Fibroblast of skin of right quadriceps (primary cell): Measurements from ENCODE around the gene ALKBH3.
A peak's percentile ranks its signal among the peaks of the same experiment; 100 is the strongest.

ENCODE experiments used
- DNase-seq: peaks from one replicate; pipeline ENCODE4 v3.0.0-alpha.2; 2013

ALKBH3 gene

GRCh38 chr11:43880640-43881159, at the start of gene ALKBH3:
ALKBH3 (plus strand) TSS chr11:43880831; CDS start chr11:43882653, 1,822 bp downstream.
- DNase-seq, result peak; percentile 95

- peak; percentile 100 for DNase-seq
These were observed 49.6 kb upstream of the ALKBH3 start for GRCh38 chr11:43830928-43831440.

DNA sequence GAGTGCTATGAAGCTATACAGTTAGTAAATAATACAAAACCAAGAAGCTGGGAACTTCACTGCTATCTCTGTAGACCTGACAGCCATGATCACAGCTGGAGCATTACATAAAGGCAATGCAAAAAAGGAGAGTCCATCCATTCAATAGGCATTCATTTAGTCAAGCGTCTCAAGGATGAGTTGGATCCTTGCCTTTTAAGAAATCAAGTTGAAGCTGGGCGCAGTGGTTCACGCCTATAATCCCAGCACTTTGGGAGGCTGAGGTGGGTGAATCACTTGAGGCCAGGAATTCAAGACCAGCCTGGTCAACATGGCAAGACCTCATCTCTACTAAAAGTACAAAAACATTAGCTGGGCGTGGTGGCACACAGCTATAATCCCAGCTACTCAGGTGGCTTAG, 48.1 kb upstream of the ALKBH3 start:
- DNase-seq, result no peak

DNA sequence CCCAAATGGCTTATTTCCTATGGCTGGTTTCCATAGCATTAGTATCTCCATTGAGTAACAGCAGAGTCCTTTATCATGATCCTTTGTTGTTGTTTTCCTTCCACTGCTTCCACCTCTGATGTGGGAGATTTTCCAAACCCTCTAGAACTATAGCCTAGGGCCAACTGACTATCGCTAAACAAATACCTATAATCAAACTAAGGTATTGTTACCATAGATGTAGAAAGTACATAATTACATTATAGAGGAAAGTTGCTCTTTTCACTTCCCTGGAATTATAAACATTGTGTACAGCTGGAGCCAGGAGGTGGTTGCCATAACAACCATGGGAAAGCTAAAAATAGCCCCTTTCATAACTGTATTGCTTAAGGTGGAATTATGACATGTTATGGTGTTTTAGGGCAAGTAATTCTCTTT, 47.0 kb upstream of the ALKBH3 start:
- peak; percentile 65 for DNase-seq

GRCh38 chr11:43834286-43834685, 46.3 kb upstream of the ALKBH3 start:
- no peak for DNase-seq

GRCh38 chr11:43835104-43835503, 45.5 kb upstream of the ALKBH3 start:
- no peak for DNase-seq

- no peak for DNase-seq
These were observed 42.8 kb upstream of the ALKBH3 start for GRCh38 chr11:43837879-43838278.

- no peak for DNase-seq
These were observed 38.6 kb upstream of the ALKBH3 start for GRCh38 chr11:43842021-43842420.

- DNase-seq, result no peak
These were observed 34.8 kb upstream of the ALKBH3 start for GRCh38 chr11:43845816-43846215.

DNA sequence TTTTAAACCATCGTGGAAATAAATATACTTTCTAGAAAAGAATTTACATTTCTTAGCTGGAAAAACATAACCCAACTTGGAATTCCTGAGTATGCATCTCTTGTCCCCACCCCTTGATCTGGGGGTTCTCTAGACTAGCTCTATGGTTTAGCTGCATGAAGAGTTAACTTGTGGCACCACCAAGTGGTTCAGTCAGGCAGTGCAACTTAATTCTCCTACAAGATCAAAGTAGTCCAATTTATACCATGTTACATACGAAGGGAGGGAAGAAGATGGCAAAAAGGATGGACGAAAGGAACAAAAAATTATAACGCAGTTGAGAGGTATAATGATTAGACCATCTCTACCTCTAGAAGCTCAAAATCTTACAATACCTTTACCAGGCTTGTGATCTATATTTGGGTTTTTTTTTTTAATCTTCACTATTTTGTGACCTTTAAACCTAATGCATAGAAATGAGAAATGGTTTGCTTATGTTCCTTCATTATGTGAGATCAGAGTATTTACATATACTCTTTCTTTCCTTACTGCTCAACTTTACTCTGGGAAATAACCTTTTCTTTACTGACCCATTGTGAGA, 28.5 kb upstream of the ALKBH3 start:
- DNase-seq, result peak; percentile 77

DNA sequence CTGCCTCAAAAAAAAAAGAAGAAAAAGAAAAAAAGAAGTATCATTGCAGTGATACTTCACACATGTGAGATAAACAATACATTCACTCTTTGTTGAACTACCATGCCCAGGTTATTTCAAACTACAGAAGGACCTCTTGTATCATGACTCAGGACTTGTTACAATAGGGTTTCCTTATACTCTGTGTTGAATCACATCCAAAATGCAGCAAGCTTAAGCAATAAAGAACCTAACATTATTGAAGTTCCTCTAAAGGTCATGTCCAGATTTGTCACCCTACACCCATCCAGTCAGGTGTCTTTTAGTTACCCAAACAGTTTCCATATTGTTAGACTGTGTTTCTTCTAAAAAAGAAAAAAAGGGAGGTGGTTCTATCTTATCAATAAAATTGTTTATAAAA, 26.9 kb upstream of the ALKBH3 start:
- DNase-seq, result no peak

- DNase-seq, result no peak
These were observed 23.6 kb upstream of the ALKBH3 start for GRCh38 chr11:43856993-43857392.

DNA sequence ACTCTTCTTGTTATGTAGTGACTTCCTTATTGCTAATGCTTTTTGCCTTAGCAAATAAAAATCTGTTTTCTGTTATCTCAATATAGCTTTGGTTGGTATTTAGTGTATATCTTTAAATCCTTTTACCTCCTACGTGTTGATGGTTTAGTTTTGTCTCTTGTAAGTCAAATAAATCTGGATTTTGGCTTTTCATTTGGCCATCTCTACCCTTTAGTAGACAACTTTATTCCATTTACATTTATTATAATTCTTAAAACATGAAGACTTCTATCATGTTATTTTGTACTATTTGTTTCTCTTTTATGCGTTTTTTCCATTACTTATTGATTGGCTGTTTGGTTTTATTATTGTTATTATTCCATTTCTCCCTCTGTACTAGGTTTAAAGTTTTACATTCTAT, 19.5 kb upstream of the ALKBH3 start:
- DNase-seq, result no peak

- peak; percentile 26 for DNase-seq
These were observed 14.1 kb upstream of the ALKBH3 start for GRCh38 chr11:43866520-43866919.

DNA sequence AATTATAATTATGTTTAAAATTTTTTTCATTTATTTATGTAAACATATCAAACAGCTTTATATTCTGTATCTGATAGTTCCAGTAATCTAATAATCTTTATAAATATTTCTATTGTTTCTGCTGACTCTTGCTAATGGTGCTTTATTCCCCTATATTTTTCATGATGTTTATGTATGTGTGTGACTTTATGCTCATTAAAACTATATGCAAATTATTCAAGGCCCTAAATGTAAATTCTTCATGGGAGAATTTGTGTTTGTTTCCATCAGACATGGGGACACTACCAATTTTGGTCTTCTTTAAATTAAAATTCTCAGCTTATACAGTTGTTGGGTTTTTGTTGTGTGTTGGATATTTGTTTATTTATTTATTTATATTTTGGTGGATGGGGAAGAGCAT, 13.7 kb upstream of the ALKBH3 start:
- no peak for DNase-seq

GRCh38 chr11:43868852-43869567, 11.6 kb upstream of the ALKBH3 start:
- peak; percentile 81 for DNase-seq

- DNase-seq, result no peak
These were observed 9.6 kb upstream of the ALKBH3 start for GRCh38 chr11:43871051-43871450.

DNA sequence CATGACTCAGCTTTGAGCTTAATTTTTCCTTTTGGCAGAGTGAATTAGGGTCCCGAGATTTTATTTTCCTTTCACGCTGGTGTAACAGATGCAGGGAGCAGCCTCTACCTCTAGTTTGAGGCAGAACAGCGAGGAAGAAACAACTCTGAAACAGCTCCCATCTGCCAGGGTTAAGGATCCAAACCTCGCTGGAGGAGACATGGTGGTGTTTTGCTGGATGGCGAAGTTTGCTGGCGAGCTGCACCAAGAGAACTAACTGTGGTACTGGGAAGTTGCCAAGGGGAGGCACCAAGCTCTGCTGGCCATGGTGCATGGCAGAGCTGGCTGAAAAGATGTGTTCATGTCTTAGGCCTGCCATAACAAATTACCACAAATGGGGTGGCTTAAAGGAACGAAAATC, 7.6 kb upstream of the ALKBH3 start:
- no peak for DNase-seq

DNA sequence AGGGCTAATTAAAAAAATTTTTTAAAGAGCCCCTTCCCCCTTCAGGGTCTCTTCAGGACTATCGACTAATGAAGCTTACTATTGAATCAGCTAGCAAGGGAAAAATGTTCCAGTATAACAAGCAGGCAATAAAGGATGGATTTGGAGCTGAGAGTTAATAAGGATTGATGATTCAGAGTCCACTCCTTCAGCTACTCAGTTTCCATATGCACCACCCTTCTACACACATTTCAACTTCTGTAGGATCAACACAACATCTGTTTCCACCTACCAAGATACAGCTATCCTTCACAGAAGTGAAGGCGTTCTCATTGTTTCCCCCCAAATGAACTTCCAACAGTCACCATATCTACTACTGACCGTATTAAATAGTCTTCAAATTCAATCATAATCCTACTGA, 6.6 kb upstream of the ALKBH3 start:
- DNase-seq, result no peak

GRCh38 chr11:43874738-43875137, 5.9 kb upstream of the ALKBH3 start:
- no peak for DNase-seq

- no peak for DNase-seq
These were observed 617 bp upstream of the ALKBH3 start for GRCh38 chr11:43879789-43880639.

DNA sequence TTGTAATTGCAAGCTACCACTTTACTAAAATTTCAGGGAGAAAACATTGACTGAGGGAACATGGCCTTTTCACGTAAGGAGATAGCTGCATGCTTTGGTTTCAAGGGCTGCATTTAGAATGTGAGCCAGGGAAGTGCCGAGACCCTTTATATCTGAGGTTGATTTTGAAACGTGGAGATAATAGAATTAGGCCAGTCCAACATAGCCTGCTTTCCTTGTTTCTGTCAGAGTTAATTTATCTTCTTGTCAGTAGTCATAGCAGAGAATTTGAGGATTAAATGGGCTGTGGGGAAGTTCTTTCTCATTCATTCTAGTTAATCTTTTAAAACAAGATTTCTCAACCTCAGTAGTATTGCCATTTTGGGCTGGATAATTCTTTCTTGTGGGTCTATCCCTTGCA, 12.2 kb downstream of the ALKBH3 start:
- no peak for DNase-seq

- no peak for DNase-seq
These were observed 13.9 kb downstream of the ALKBH3 start for GRCh38 chr11:43894546-43894945.
